Endothelial cell (in vitro differentiated cells): ENCODE data around the gene PLEKHG3. TPM values are rescaled to one million over a fixed set of nuclear protein-coding genes. Genes with fewer than 3 reads are reported as not detected.

Source experiments
- DNase-seq: peaks from one replicate; pipeline ENCODE4 v3.0.0; 2021; ENCODE audit warnings: low spot score
- H3K27ac Mint-ChIP-seq: one replicate; pipeline ENCODE4 v1.8.0; 2021; ENCODE audit warnings: mixed read lengths, inconsistent platforms; ENCODE audit not compliant: unreplicated experiment
- H3K27me3 Mint-ChIP-seq: one replicate; pipeline ENCODE4 v1.8.0; 2021; ENCODE audit warnings: mild to moderate bottlenecking, moderate library complexity, mixed read lengths, inconsistent platforms; ENCODE audit not compliant: unreplicated experiment
- H3K36me3 Mint-ChIP-seq: one replicate; pipeline ENCODE4 v1.8.0; 2021; ENCODE audit warnings: mild to moderate bottlenecking, low read depth, mixed read lengths, inconsistent platforms; ENCODE audit not compliant: unreplicated experiment
- H3K4me1 Mint-ChIP-seq: one replicate; pipeline ENCODE4 v1.8.0; 2021; ENCODE audit warnings: mild to moderate bottlenecking, mixed read lengths, inconsistent platforms; ENCODE audit not compliant: unreplicated experiment
- H3K4me3 Mint-ChIP-seq: one replicate; pipeline ENCODE4 v1.8.0; 2021; ENCODE audit warnings: mild to moderate bottlenecking, mixed read lengths, inconsistent platforms; ENCODE audit not compliant: unreplicated experiment
- H3K9me3 Mint-ChIP-seq: one replicate; pipeline ENCODE4 v1.8.0; 2021; ENCODE audit warnings: mixed read lengths, inconsistent platforms; ENCODE audit not compliant: unreplicated experiment
- CTCF ChIP-seq: fragments of 200-600 bp; sonication (generic); IDR thresholded peaks from one replicate; pipeline ENCODE4 v1.5.0; 2021; ENCODE audit warnings: antibody characterized with exemption; ENCODE audit not compliant: unreplicated experiment
- total RNA-seq: library from RNA; stranded (reverse); fragmentation: NEBNext Ultra II Directional; extraction: Animal tissue kit (Norgen Biotek cat#: 25700); gene quantifications from one replicate; pipeline ENCODE4 v1.2.1, GENCODE V29; 2021; ENCODE audit not compliant: unreplicated experiment

The PLEKHG3 gene
- total RNA-seq, 1 donor from 2014 or later, result 31.4 TPM

DNA sequence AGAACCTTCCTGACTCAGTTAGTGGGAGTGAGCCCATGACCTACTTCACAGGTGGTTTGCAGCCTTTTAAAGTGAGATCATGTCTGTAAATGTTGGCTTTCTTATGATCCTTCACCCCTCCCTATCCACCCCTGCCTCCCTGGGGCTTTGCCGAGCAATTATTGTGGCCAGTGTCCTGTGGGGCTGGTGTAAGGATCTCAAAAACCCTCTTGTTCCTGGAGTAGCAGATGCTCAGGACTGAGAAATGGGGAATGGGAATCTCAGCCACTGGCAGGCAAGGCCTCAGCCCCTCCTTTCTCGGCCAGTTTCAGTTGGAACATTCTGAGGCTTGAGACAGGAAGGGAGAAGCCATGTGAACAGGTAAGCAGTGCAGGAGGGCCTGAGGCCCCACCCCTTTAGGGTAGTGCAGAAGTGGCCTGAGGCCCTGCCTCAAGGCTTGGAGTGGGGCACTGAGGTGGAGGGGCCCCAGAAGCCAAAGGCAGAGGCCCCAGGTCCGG is 53.8 kb downstream of the PLEKHG3 start:
- no peak for TF ChIP-seq CTCF
- no peak for DNase-seq
- Mint-ChIP-seq H3K9me3 (no peaks in the 10 kb centered on the region), H3K4me1 (peaks cover 4% of the 10 kb centered on the region), H3K27me3 (peaks cover 11% of the 10 kb centered on the region), H3K27ac (no peak overlapping the region), H3K4me3 (no peak overlapping the region), H3K36me3 (no peaks in the 10 kb centered on the region)

DNA sequence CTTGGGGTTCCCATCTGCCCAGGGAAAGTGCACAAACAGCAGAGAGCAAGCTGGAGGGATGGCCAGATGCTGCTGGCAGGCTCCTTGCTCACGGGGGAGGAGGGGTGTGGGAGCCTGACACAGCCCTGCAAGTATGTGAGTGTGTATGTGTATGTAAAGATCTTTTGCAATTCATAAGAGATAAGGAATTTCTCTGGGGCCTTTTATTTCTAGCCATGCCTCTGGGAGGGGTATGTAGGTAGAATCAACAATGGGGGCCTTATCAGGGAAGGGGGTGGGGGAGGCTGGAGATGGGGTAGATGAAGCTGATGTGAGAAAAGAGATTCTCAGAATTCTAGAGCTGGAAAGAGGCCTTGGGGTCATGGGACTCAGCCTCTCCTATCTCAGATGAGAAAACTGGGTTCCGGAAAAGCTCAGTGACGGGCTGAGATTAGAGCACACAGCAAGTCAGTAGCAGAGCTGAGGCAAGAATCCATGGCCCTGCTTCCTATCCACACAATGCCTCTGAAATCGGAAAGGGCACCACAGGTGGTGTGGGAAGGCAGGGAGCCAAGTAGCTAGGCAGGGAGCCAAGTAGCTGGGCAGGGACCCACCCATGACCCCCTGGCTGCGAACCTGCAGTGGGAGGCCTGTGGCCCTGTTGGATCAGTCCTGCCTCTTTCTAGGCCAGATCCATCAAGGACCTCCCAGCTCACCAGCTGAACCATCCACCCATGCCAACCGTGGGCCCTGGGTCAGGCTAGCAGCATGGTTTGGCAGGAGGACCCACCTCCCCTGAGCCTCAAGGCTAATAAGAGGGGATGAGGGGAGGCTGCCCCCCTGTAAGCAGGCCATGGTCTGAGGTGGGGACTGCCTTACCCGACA is 54.7 kb downstream of the PLEKHG3 start:
- peaks cover 11% of the 10 kb centered on the region for H3K27me3 Mint-ChIP-seq
- H3K36me3 Mint-ChIP-seq, result no peaks in the 10 kb centered on the region
- H3K9me3 Mint-ChIP-seq, result no peaks in the 10 kb centered on the region
- DNase-seq, result no peak
- H3K4me1 Mint-ChIP-seq, result peaks cover 9% of the 10 kb centered on the region
- H3K4me3 Mint-ChIP-seq, result no peak overlapping the region
- no peak overlapping the region for H3K27ac Mint-ChIP-seq
- TF ChIP-seq CTCF, result no peak

GRCh38 chr14:64759555-64759938 is 55.3 kb downstream of the PLEKHG3 start:
- peaks cover 15% of the 10 kb centered on the region for H3K4me1 Mint-ChIP-seq

DNA sequence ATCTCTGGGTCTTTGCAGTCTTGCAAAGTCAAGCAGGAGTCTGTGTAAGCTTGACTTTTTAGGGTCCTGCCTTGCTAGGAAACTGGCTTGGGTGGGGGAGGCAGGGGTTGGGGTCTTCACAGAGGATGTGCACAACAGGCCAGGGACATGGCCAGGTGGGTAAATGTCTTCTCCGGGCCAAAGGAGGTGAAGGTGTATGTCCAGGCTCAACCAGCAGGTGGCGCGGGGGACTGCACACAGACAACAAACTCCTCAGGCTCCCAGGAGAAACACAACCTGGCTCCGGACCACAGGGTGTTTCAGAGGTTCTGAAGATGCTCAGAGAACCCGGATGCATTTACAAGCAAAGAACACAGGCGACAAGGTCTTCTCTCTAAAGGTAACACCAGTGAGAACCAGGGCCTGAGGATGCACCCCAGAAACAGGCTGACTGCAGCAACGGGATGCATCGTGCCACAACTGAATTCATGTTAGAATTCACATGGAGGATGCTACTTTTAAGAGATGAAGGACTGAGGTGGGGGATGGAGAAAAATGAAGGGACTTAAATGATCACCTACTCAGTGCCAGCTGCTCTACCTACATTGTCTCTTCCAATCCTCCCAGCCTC is 56.0 kb downstream of the PLEKHG3 start:
- DNase-seq, result peak; percentile 79
- no peak overlapping the region for H3K27ac Mint-ChIP-seq

More at GRCh38 chr14:64759555-64759938, 55.3 kb downstream of the PLEKHG3 start:
- Mint-ChIP-seq H3K36me3 (no peaks in the 10 kb centered on the region), H3K9me3 (no peaks in the 10 kb centered on the region), H3K4me3 (no peak overlapping the region), H3K27ac (no peak overlapping the region), H3K27me3 (peaks cover 11% of the 10 kb centered on the region)
- no peak for DNase-seq
- TF ChIP-seq CTCF, result no peak

More for the DNA sequence above, 56.0 kb downstream of the PLEKHG3 start:
- peak; percentile 83 for TF ChIP-seq CTCF
- no peaks in the 10 kb centered on the region for H3K36me3 Mint-ChIP-seq
- no peak overlapping the region for H3K4me3 Mint-ChIP-seq
- peaks cover 15% of the 10 kb centered on the region for H3K4me1 Mint-ChIP-seq
- no peaks in the 10 kb centered on the region for H3K9me3 Mint-ChIP-seq
- peaks cover 11% of the 10 kb centered on the region for H3K27me3 Mint-ChIP-seq
